ENCODE data around the gene SNRNP40. TPM values are rescaled to one million over a fixed set of nuclear protein-coding genes. Genes with fewer than 3 reads are reported as not detected.

The SNRNP40 gene
- total and polyA plus RNA-seq, 10 of the 15 experiments (the other 5 are each of a cell fraction or from before 2014, with no cell fraction given): 34.9 to 212 (median 115) TPM

- TF ChIP-seq, protein P1, sequence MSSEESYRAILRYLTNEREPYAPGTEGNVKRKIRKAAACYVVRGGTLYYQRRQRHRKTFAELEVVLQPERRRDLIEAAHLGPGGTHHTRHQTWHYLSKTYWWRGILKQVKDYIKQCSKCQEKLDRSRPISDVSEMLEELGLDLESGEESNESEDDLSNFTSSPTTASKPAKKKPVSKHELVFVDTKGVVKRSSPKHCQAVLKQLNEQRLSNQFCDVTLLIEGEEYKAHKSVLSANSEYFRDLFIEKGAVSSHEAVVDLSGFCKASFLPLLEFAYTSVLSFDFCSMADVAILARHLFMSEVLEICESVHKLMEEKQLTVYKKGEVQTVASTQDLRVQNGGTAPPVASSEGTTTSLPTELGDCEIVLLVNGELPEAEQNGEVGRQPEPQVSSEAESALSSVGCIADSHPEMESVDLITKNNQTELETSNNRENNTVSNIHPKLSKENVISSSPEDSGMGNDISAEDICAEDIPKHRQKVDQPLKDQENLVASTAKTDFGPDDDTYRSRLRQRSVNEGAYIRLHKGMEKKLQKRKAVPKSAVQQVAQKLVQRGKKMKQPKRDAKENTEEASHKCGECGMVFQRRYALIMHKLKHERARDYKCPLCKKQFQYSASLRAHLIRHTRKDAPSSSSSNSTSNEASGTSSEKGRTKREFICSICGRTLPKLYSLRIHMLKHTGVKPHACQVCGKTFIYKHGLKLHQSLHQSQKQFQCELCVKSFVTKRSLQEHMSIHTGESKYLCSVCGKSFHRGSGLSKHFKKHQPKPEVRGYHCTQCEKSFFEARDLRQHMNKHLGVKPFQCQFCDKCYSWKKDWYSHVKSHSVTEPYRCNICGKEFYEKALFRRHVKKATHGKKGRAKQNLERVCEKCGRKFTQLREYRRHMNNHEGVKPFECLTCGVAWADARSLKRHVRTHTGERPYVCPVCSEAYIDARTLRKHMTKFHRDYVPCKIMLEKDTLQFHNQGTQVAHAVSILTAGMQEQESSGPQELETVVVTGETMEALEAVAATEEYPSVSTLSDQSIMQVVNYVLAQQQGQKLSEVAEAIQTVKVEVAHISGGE (CRISPR knock-in tag; IDR thresholded peaks at IDR 0.05): no peak
- TF ChIP-seq ZNF384 (IDR thresholded peaks at IDR 0.05; ENCODE audit: borderline replicate concordance, low read depth, low read length) (no peak), SUPT20H (IDR thresholded peaks at IDR 0.05; ENCODE audit: borderline replicate concordance, control insufficient read depth, low read depth, low read length) (no peak), PBX3 (IDR thresholded peaks at IDR 0.05; ENCODE audit: insufficient replicate concordance, low read depth, low read length) (no peak), WRNIP1 (IDR thresholded peaks at IDR 0.05; ENCODE audit: borderline replicate concordance, low read depth, low read length) (no peak), ZNF274 (IDR thresholded peaks at IDR 0.05; ENCODE audit: insufficient read depth, insufficient read length) (no peak), CBX3 (IDR thresholded peaks at IDR 0.05; ENCODE audit: borderline replicate concordance, low read depth) (no peak), ZBED1 (IDR thresholded peaks at IDR 0.05; ENCODE audit: borderline replicate concordance) (no peak), PRDM15 (CRISPR knock-in tag; IDR thresholded peaks at IDR 0.05) (no peak), SMC3 (IDR thresholded peaks at IDR 0.05; ENCODE audit: borderline replicate concordance, low read length) (no peak)
- TF ChIP-seq, protein P2, sequence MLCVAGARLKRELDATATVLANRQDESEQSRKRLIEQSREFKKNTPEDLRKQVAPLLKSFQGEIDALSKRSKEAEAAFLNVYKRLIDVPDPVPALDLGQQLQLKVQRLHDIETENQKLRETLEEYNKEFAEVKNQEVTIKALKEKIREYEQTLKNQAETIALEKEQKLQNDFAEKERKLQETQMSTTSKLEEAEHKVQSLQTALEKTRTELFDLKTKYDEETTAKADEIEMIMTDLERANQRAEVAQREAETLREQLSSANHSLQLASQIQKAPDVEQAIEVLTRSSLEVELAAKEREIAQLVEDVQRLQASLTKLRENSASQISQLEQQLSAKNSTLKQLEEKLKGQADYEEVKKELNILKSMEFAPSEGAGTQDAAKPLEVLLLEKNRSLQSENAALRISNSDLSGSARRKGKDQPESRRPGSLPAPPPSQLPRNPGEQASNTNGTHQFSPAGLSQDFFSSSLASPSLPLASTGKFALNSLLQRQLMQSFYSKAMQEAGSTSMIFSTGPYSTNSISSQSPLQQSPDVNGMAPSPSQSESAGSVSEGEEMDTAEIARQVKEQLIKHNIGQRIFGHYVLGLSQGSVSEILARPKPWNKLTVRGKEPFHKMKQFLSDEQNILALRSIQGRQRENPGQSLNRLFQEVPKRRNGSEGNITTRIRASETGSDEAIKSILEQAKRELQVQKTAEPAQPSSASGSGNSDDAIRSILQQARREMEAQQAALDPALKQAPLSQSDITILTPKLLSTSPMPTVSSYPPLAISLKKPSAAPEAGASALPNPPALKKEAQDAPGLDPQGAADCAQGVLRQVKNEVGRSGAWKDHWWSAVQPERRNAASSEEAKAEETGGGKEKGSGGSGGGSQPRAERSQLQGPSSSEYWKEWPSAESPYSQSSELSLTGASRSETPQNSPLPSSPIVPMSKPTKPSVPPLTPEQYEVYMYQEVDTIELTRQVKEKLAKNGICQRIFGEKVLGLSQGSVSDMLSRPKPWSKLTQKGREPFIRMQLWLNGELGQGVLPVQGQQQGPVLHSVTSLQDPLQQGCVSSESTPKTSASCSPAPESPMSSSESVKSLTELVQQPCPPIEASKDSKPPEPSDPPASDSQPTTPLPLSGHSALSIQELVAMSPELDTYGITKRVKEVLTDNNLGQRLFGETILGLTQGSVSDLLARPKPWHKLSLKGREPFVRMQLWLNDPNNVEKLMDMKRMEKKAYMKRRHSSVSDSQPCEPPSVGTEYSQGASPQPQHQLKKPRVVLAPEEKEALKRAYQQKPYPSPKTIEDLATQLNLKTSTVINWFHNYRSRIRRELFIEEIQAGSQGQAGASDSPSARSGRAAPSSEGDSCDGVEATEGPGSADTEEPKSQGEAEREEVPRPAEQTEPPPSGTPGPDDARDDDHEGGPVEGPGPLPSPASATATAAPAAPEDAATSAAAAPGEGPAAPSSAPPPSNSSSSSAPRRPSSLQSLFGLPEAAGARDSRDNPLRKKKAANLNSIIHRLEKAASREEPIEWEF (IDR thresholded peaks at IDR 0.05; ENCODE audit: insufficient replicate concordance, low read depth, low read length): no peak
Observed at GRCh38 chr1:31296486-31297276, at the start of gene SNRNP40, which contains the start of gene ZCCHC17 (continued).

All from GM12878 (cell line).